GM12878 (cell line): ENCODE measurements around the gene RTF2. TPM values are rescaled to one million over a fixed set of nuclear protein-coding genes. Genes with fewer than 3 reads are reported as not detected.

Source experiments
- ATAC-seq: fragments of 200-7000 bp; cut with Tn5 transposase; 3 replicates; pipeline ENCODE4 v1.9.1; 2020; ENCODE audit warnings: mild to moderate bottlenecking, moderate library complexity
- BruUV-seq: library from RNA; stranded (reverse); fragments of 400-500 nt; replicated peaks from 2 replicates; lab custom pipeline; 2021; lab: Mats Ljungman, UMichigan
- CTCF ChIA-PET: fragments of 300-600 bp; sonication (Branson Sonifier 250); formaldehyde crosslinking; extraction: SDS; loops from one replicate; lab custom pipeline; 2021; ENCODE audit warnings: inconsistent platforms; lab: Yijun Ruan, JAX
- POLR2A ChIA-PET: fragments of 350-600 bp; formaldehyde crosslinking; extraction: SDS; loops from one replicate; lab custom pipeline; 2021; ENCODE audit warnings: inconsistent platforms; lab: Charles Lee
- RAD21 ChIA-PET: fragments of 300-600 bp; sonication (Branson Sonifier 250); formaldehyde crosslinking; loops from one replicate; lab custom pipeline; 2023; ENCODE audit warnings: antibody characterized with exemption; ENCODE audit not compliant: unreplicated experiment; lab: Charles Lee
- SMC1A ChIA-PET: fragments of 300-600 bp; sonication (Branson Sonifier 250); formaldehyde crosslinking; loops from one replicate; lab custom pipeline; 2023; ENCODE audit not compliant: unreplicated experiment, uncharacterized antibody; lab: Charles Lee
- DNase-seq: peaks from one replicate; pipeline ENCODE4 v3.0.0-alpha.2; 2011; ENCODE audit warnings: low read depth, low spot score
- FAIRE-seq: peaks from 3 replicates; lab custom pipeline; 2011; peaks lifted over from hg19 to GRCh38; lab: Jason Lieb, UNC
- H2AFZ ChIP-seq: 2 replicates; pipeline ENCODE4 v1.6.0; 2011; ENCODE audit warnings: low read depth, low read length, control low read depth; ENCODE audit not compliant: control insufficient read depth
- H3K27ac ChIP-seq: 2 replicates; pipeline ENCODE4 v1.5.1; 2011; ENCODE audit warnings: control low read depth; ENCODE audit not compliant: control insufficient read depth, insufficient read depth
- H3K27me3 ChIP-seq, 2 experiments: replicated peaks in 1 of 2; 2 replicates each; pipeline versions ENCODE4 v1.6.0 to v1.6.1; 2011; ENCODE audit warnings: low read length in 1 of 2; ENCODE audit not compliant: control insufficient read depth in 2 of 2, insufficient read depth in 2 of 2
- H3K36me3 ChIP-seq, 2 experiments: 2 replicates each; pipeline ENCODE4 v1.5.1; 2011; ENCODE audit warnings: low read length in 1 of 2; ENCODE audit not compliant: control insufficient read depth in 2 of 2, insufficient read depth in 2 of 2
- H3K4me1 ChIP-seq: 2 replicates; pipeline ENCODE4 v1.6.1; 2011; ENCODE audit warnings: mild to moderate bottlenecking, low read length, moderate library complexity, mixed read lengths; ENCODE audit not compliant: control insufficient read depth, insufficient read depth
- H3K4me2 ChIP-seq: 2 replicates; pipeline ENCODE4 v1.6.0; 2011; ENCODE audit warnings: control low read depth; ENCODE audit not compliant: control insufficient read depth, insufficient read depth
- H3K4me3 ChIP-seq: fragments of 200-600 bp; sonication (generic); 2 replicates; pipeline ENCODE4 v1.5.1; 2016
- H3K79me2 ChIP-seq: 2 replicates; pipeline ENCODE4 v1.6.0; 2011; ENCODE audit warnings: low read length; ENCODE audit not compliant: control insufficient read depth, insufficient read depth
- H3K9ac ChIP-seq: 2 replicates; pipeline ENCODE4 v1.8.0; 2011; ENCODE audit warnings: low read length, control low read depth, mixed read lengths; ENCODE audit not compliant: control insufficient read depth, insufficient read depth
- H3K9me3 ChIP-seq: replicated peaks from 3 replicates; pipeline ENCODE4 v1.5.1; 2011; ENCODE audit warnings: mild to moderate bottlenecking, low read length; ENCODE audit not compliant: control insufficient read depth, insufficient read depth
- H4K20me1 ChIP-seq: 2 replicates; pipeline ENCODE4 v1.6.0; 2011; ENCODE audit not compliant: control insufficient read depth, insufficient read depth
- BHLHE40 ChIP-seq, 2 experiments: fragments of 450-650 bp in 1 of 2; IDR thresholded peaks; 2 replicates each; pipeline ENCODE4 v1.6.1; 2011 to 2017; ENCODE audit warnings: low read depth in 2 of 2, borderline replicate concordance in 1 of 2, improper control_type of control experiment in 1 of 2, low read length in 1 of 2, mild to moderate bottlenecking in 1 of 2
- DPF2 ChIP-seq: fragments of 450-650 bp; IDR thresholded peaks from 2 replicates; pipeline ENCODE4 v1.6.1; 2017; ENCODE audit warnings: mild to moderate bottlenecking
- EGR1 ChIP-seq, 2 experiments: IDR thresholded peaks; 1 replicate in 1 of 2; 2 replicates in 1 of 2; pipeline ENCODE4 v1.6.1; 2011 to 2012; ENCODE audit warnings: low read depth in 2 of 2, low read length in 2 of 2, borderline replicate concordance in 1 of 2, mild to moderate bottlenecking in 1 of 2, moderate library complexity in 1 of 2
- HCFC1 ChIP-seq: fragments of 150-350 bp; IDR thresholded peaks from 2 replicates; pipeline ENCODE4 v1.6.1; 2014; ENCODE audit warnings: low read length
- MTA3 ChIP-seq: IDR thresholded peaks from 2 replicates; pipeline ENCODE4 v1.6.1; 2012; ENCODE audit warnings: low read length, inconsistent platforms, borderline replicate concordance
- NRF1 ChIP-seq: conservative IDR thresholded peaks from 2 replicates; pipeline ENCODE4 v1.6.1; 2011; ENCODE audit warnings: mild to moderate bottlenecking, low read depth, low read length, improper control_type of control experiment
- PBX3 ChIP-seq: IDR thresholded peaks from 2 replicates; pipeline ENCODE4 v1.6.1; 2011; ENCODE audit warnings: mild to moderate bottlenecking, low read depth, low read length, moderate library complexity; ENCODE audit not compliant: insufficient replicate concordance
- POU2F2 ChIP-seq: IDR thresholded peaks from 3 replicates; pipeline ENCODE4 v1.6.1; 2011; ENCODE audit warnings: low read depth, mild to moderate bottlenecking, low read length, borderline replicate concordance
- RAD51 ChIP-seq: fragments of 450-650 bp; IDR thresholded peaks from 2 replicates; pipeline ENCODE4 v1.6.1; 2016; ENCODE audit warnings: moderate library complexity, mild to moderate bottlenecking, inconsistent platforms
- RBBP5 ChIP-seq: fragments of 200-600 bp; sonication (generic); conservative IDR thresholded peaks from 2 replicates; pipeline ENCODE4 v1.6.1; 2016
- RUNX3 ChIP-seq: IDR thresholded peaks from 2 replicates; pipeline ENCODE4 v1.6.1; 2012; ENCODE audit warnings: low read length, inconsistent platforms
- SMC3 ChIP-seq: IDR thresholded peaks from 2 replicates; pipeline ENCODE4 v1.6.1; 2011; ENCODE audit warnings: low read length, improper control_type of control experiment, borderline replicate concordance
- TBL1XR1 ChIP-seq: IDR thresholded peaks from 2 replicates; pipeline ENCODE4 v1.6.1; 2012; ENCODE audit warnings: low read depth, low read length, improper control_type of control experiment
- TCF12 ChIP-seq: IDR thresholded peaks from 2 replicates; pipeline ENCODE4 v1.6.1; 2011; ENCODE audit warnings: low read depth, mild to moderate bottlenecking, low read length
- WRNIP1 ChIP-seq: IDR thresholded peaks from 2 replicates; pipeline ENCODE4 v1.6.1; 2011; ENCODE audit warnings: low read depth, low read length, improper control_type of control experiment, borderline replicate concordance
- ZZZ3 ChIP-seq: IDR thresholded peaks from 2 replicates; pipeline ENCODE4 v1.6.1; 2011; ENCODE audit warnings: low read depth; ENCODE audit not compliant: control insufficient read depth, insufficient read length
- WGBS: methylation state at CpG from one replicate; pipeline ENCODE4 v1.1.6; 2016; ENCODE audit warnings: low lambda C conversion rate; ENCODE audit not compliant: insufficient replicate concordance, insufficient coverage; ENCODE audit errors: missing lambda C conversion rate; 5-methylcytosine and 5-hydroxymethylcytosine counted together
- in situ Hi-C: fragments of 300-500 bp; cut with MboI; formaldehyde crosslinking; loops from 9 replicates; pipeline ENCODE4 v1.14.3; 2018; ENCODE audit warnings: mixed read lengths
- intact Hi-C: fragments of 100-400 bp; cut with micrococcal nuclease; formaldehyde crosslinking; loops from one replicate; pipeline ENCODE4 v1.14.2; 2022; ENCODE audit not compliant: unreplicated experiment
- polyA plus RNA-seq, 11 experiments: library from polyadenylated mRNA; depleted of rRNA in 4 of 11; unstranded in 6 of 11; stranded (reverse) in 5 of 11; fragments of >200 nt; fragmentation: Nextera tagmentation in 4 of 11; fragmentation: Illumina TruSeq in 1 of 11; extraction: Ambion mirVana in 4 of 11; extraction: Trizol in 1 of 11; gene quantifications; 1 replicate in 1 of 11; 2 replicates in 10 of 11; pipeline versions ENCODE4 v1.2.1 to v1.2.3, GENCODE V29; 2011 to 2016; ENCODE audit warnings: inconsistent platforms in 2 of 11, missing spikeins in 2 of 11, low read depth in 1 of 11
- total RNA-seq, 4 experiments: library from RNA; depleted of rRNA in 3 of 4; stranded (reverse); fragments of >200 nt in 3 of 4; fragmentation: Illumina TruSeq in 1 of 4; extraction: Trizol in 1 of 4; gene quantifications; 2 replicates each; pipeline versions ENCODE4 v1.2.1 to v1.2.3, GENCODE V29; 2013 to 2021

The RTF2 gene
- total and polyA plus RNA-seq, 10 of the 15 experiments (the other 5 are each of a cell fraction or from before 2014, with no cell fraction given), result 66.2 to 133 (median 82.9) TPM

- Histone ChIP-seq H3K4me3 (no peak overlapping the region), H3K79me2 (no peaks in the 10 kb centered on the region), H3K36me3 (no peaks in the 10 kb centered on the region), H3K4me1 (peaks cover 23% of the 10 kb centered on the region), H3K4me2 (no peak overlapping the region), H3K9ac (no peak overlapping the region), H3K27me3 (no peaks in the 10 kb centered on the region), H2AFZ (no peak overlapping the region), H3K9me3 (no peaks in the 10 kb centered on the region), H3K27ac (no peak overlapping the region), H4K20me1 (no peaks in the 10 kb centered on the region)
- in situ Hi-C loops, result no loop called here
- no peak for ATAC-seq
- no peak for DNase-seq
- 85% methylated on average over 13 of the region's 13 CpGs for WGBS
- RAD21 ChIA-PET, result interaction anchor here (1.4 kb wide), 1 partner anchor 34 kb away, joined by 3 read pairs; no protein-coding TSS in a partner anchor
- no peak for TF ChIP-seq RUNX3
- TF ChIP-seq MTA3, result no peak
- no peak for TF ChIP-seq RAD51
- TF ChIP-seq SMC3, result no peak
- no peak for TF ChIP-seq TCF12
- no peak for TF ChIP-seq EGR1 (IDR thresholded peaks at IDR 0.05; ENCODE audit: borderline replicate concordance in 1 of 2, low read depth in 2 of 2, low read length in 2 of 2)
- TF ChIP-seq RBBP5, result no peak
- no peak for TF ChIP-seq HCFC1
- TF ChIP-seq BHLHE40 (IDR thresholded peaks at IDR 0.05; ENCODE audit: borderline replicate concordance in 1 of 2, low read depth in 2 of 2, low read length in 1 of 2), result no peak
- no peak for TF ChIP-seq PBX3
- no peak for TF ChIP-seq WRNIP1
- no peak for TF ChIP-seq DPF2
- TF ChIP-seq ZZZ3, result no peak
- TF ChIP-seq POU2F2, result no peak
- no peak for TF ChIP-seq NRF1
- TF ChIP-seq TBL1XR1, result no peak
- CTCF ChIA-PET, result interaction anchor here (0.6 kb wide), 1 partner anchor 62 kb away, joined by 3 read pairs; no protein-coding TSS in a partner anchor
- POLR2A ChIA-PET, result interaction anchor here (4.3 kb wide), 1 partner anchor 8 kb away, joined by 20 read pairs; no protein-coding TSS in a partner anchor
- BruUV-seq, result no TSS peak
- SMC1A ChIA-PET, result interaction anchor here (0.8 to 1.4 kb wide), 2 partner anchors 8 to 11 kb away, joined by 3 read pairs; no protein-coding TSS in a partner anchor
- FAIRE-seq, result no peak
- intact Hi-C loops, result no loop called here
Observed at GRCh38 chr20:56451056-56451765, 17.2 kb upstream of the RTF2 start.
